GM21786 (cell line): ENCODE results near the gene FAHD1.
"Not testable (repeated sequence)": the region's sequence is repeated elsewhere in the genome, so short reads cannot be mapped to it uniquely, and the experiment has no call there.

Experiments used
- ATAC-seq: cut with Tn5 transposase; IDR thresholded peaks from one replicate; pipeline ENCODE4 v1.9.1; 2021; ENCODE audit not compliant: unreplicated experiment

FAHD1 gene

DNA sequence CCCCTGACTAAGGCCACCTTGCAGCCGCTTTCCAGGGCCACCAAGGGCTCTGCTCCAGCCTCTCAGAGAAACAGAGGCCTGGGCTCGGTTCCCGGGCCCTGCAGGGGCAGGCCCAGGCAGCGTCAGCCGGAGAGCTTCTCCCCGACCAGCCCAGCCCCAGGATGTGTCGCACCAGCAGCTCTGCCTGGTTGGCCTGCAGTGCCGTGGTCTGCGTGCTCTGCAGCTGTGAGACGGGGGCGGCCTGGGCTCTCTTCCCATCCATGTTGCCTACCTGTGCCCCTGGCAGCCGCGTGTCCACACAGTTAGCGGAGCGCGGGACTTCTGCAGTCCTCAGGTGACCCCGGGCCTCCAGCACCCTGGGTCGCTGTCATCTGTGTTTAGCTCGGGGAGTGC, 38.3 kb upstream of the FAHD1 start:
- ATAC-seq: no peak

DNA sequence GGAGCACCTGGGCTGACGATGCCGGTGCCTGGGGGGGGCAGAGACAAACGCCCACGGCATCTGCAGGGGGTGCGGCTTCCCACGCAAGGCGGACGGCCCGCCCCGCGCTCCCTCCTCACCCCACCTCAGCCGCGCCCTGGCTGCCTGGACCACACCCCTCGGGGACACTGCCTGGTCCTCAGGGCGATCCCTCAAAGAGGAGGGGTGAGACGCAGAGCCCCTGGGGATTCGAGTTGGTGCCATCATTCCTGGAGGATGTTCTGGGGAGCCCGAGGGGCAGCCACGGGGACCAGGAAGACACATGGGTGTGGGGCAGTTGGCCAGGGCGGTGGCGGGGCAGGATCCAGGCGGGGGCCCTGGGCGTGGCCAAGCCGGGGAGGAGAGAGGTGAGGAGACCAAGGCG, 37.4 kb upstream of the FAHD1 start:
- no peak for ATAC-seq

DNA sequence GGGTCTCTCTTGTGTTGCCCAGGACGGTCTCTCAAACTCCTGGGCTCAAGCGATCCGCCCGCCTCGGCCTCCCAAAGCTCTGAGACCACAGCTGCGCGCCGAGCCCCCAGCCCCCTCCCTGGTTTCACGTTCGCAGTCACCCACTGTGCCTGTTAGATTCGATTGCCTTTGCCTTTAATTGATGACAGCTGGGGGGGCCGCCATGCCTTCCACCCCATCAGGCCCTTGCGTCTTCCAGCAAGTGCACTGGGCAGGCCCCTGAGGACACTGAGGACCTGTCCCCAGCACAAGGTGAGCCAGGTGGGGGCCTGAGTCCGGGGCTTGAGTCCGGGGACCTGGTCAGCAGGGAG, 36.8 kb upstream of the FAHD1 start:
- ATAC-seq: no peak

DNA sequence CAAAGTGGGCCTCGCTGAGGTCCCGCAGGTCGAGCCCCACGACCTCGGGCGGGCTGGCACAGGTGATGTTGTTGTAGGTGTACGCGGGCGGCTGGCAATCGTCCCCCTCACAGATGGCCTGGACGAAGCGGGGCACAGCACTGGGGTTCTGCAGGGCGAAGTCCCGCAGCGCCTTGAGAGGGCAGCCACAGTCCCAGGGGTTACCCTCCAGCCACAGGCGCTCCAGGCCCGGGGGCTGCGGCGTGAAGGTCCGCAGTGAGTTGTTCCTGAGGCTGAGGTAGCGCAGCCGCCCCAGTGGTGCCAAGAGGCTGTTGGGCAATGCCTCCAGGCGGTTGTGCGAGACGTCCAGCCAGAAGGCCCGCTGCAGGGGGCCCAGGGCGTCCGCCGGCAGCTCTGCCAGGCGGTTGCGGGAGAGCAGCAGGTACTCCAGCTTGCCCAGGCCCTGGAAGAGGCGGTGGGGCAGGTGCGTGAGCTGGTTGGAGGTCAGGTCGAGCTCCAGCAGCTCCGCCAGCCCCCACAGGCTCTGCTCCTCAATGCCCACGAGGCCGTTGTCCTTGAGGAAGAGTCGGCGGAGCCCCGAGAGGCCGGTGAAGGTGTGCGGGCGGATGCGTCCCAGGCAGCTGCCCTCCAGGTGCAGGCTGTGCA, 36.3 kb upstream of the FAHD1 start:
- no peak for ATAC-seq

DNA sequence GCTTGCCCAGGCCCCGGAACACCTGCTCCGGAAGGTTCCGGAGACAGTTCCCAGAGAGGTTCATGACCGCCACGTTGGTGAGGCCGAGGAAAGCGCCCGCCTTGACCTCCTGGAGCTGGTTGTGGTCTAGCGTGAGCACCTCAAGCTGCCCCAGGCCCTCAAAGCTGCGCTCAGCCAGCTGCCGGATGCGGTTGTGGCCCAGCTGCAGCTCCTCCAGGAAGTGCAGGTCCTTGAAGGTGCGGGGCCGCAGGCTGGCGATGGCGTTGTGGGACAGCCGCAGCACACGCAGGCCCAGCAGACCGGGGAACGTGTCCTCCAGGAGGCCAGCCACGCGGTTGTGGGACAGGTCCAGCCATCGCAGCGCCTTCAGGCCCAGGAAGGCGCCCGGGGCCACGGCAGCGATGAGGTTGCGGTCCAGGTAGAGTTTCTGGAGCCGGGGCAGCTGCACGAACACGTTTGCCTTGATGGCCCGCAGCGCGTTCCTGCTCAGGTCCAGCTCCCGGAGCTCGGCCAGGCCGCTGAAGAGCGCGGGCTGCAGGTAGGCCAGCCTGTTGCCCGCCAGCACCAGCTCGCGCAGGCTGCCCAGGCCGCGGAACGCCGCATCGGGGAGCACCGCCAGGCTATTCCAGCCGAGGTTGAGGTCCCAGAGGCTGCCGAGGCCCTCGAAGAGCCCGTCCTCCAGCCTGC, 35.6 kb upstream of the FAHD1 start:
- ATAC-seq: no peak

DNA sequence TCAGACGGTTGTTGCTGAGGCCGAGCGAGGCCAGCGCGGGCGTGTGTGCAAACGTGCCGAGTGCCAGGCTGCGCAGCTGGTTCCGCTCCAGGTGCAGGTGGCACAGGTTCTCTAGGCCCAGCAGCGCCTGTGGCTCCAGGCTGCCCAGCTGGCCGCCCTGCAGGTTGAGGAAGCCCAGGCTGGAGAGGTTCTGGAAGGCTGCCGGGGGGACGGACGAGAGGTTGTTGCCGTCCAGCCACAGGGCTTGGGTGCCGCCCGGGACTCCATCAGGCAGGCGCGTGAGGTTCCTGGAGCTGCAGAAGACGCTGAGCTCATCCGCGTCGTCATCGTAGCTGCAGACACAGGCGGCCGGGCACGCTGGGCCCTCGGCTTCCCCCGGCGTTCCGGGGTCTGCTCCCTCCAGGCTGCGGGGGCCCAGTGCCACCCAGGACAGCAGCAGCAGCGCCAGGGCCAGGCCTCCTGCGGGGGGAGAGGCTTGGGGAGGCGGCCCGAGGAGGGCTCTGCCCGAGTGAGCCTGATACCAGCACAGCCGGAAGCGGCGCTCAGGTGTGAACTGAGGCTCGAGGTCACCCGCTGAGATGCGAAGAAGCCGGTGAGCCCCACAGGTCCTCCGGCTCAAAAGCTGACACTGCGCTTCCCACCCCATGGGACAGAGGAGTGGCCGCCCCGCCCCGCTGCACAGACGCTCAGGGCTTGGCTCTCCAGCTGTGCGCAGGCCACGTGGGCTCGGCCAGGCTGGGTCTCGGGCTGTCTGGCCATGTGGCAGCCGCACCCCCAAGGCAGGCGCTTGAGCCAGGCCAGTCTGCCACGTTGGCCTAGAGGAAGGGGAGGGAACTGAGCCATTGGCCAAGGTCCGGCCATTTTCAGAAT, 34.8 kb upstream of the FAHD1 start:
- no peak for ATAC-seq

DNA sequence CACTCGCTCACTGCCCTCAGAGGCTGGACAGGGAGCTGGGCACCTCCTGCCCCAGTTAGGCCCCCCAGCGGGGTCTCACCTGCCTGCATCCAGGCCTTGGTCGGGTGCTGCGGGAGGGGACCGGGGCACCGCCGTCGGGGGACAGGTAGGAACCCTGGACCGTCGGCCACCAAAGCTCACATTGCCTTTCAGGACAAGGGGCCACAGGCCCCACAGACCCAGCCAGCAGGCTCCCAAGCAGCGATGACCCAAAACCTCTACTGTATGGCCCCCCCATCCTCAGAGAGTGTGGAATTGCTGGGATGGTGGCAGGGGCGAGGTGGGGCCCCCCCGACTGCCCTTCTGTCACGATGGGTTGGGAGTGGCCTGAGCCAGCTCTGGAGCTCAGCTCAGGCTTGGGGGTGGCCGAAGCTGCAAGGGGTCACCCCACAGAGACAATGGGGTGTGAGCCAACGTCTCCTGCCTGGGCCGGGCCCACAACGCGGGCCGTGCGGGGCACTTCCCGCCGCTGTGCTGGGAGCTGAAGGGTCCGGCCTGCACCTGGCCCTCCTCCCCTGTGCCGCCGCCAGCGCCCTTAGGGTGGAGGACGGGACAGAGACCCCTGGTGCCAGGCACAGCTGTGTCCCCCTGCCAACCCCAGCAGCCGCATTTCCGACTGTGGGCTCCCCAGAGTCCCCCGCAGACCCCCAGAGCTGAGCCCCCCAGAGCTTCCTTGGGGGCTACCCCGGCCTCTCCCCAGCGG, 34.0 kb upstream of the FAHD1 start:
- no peak for ATAC-seq

DNA sequence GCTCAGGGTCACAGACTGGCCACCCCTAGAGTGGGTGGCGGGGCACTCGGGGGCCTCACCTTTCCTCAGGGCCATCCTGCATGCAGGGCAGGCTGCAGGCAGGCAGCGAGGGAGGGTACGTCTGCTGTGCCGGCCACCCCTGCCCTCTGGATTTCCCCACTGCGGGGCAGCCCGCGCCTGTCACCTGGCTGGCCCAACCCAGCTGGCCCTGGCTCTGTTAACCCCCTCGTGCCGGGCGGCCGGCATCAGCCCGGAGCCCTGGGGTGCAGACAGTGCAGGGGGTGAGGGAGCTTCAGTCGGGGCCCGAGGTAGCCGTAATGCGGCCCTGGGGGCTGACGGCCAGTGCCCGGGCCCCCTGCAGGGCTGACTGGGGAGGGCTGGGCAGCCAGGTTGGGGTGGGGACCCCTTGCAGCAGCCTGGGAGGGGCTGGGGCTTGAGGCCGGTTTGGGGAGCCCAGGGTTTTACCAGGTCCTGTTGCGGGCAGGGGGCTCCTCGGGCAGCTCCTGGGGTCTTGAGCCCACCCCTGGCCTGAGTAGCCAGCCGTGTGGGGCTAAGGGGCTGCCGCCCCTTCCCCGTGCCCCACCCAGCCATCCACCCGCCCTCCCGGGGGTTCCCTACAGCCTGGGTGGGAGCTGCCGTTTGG, 33.3 kb upstream of the FAHD1 start, which contains the start of gene IGFALS:
Gene IGFALS, minus strand, starts transcription at position 128 of the 643 bp plus-strand sequence. Its CDS starts 53 bp downstream, at position 75.
- no peak for ATAC-seq

DNA sequence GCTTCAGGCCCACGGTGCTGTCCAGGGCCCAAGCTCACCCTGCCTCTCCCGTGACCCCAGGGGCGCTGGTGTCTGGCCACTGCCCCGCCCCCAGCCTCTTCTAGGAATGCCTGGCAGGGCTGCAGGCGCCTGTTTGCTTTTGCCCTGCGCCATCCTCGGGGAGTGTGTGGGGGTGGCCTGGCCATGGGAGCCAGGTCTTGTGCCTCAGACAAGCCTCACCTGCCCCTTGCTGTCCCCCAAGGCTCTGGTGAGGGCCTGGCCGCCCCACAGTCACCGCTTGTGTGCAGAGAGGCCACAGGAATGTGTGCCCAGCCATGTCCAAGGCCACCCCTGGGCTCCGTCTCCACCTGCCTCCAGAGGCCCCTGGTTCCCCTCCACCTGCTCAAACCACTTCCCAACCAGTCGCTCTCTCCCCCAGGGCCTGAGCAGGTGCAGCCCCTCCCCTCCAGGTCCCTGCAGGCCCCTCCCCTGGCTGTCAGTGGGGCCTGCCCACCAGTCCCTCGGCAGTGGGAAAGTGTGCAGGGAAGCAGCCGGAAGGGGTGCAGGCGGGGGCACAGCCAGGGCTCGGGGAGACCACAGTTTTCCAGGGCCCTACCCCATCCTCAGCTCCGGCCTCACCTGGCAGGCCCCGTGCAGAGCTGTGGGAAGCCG, 32.7 kb upstream of the FAHD1 start:
- ATAC-seq: no peak

DNA sequence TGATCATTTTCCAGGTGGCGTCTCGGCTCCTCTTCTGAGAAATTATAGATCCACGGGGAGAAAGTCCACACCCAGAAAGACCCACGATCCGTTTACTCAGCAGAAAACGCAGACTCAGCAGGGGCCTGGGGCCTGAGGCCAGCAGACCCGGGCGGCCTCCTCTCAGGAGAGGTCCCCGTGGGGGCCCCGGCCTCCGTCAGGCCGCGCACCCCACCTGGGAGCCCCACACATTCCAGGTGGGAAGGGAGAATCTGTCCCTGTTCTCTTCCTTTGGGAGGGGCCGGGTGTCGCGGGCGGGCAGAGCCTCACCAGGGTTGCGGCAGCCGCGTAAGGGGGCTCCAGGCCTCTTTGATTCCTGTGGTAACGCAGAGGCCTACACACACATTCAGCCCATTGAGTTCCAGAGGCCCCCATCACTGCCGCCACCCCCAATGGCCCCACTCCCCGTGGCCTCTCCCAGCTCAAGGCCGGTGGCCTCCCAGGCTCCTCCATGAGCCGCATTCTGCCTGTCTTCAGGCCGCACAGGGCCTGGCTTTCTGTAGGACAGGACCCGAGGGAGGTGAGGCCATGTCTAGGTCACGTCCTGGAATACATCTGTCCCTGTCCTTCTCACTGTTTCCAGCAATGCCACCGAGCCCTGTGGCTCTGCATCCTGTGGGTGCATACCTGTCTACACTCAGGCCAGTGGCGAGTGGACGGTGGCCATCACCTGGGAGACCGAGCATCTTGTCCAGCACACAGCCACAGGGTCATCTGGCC, 31.9 kb upstream of the FAHD1 start:
- ATAC-seq: no peak

DNA sequence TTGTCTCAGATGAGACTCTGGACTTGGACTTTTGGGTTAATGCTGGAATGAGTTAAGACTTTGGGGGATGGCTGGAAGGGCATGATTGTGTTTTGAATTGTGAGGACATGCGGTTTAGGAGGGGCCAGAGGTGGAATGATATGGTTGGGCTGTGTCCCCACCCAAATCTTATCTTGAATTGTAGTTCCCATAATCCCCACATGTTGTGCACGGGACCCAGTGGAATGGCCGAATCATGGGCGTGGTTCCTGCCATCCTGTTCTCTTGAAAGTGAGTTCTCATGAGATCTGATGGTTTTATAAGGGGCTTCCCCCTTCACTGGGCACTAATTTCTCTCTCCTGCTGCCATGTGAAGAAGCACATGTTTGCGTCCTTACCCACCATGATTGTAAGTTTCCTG, 27.7 kb upstream of the FAHD1 start:
- not testable (repeated sequence) for ATAC-seq

DNA sequence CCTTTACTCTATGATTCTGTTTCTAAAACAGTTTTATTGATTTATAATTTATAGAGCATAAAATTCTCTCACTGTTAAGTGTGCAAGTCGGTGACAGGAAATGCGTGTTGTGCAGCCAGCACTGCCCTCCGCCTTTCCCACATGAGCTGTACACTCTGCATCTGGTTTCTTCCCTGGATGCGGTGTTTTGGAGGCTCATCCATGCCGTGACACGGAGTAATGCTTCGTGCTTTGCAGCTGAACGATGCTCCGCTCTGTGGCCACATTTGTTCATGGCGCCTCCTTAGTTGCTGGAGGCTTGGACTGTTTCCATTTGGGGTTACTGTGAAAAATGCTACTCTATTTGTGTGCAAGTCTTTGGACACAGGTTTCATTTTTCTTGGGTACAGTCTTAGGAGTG, 26.3 kb upstream of the FAHD1 start:
- no peak for ATAC-seq

DNA sequence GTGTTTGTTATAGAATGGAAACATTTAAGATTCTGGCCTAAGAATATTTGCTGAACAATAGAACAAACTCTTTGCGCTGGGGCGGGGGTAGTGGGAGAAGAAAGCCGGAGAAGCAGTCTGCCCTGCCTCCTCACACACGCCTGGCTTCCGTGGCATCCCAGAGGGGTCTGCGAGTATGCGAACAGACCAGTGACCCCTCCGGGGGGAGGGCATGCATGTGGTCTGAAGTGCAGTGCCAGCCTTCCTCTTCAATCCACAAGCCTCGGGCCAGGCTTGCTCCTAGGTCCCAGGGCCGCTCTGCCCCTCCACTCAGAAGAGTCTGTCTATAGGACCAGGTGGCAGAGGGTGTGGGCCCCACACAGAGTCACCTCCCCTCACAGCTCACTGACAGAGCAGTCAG, 19.4 kb upstream of the FAHD1 start:
- no peak for ATAC-seq

DNA sequence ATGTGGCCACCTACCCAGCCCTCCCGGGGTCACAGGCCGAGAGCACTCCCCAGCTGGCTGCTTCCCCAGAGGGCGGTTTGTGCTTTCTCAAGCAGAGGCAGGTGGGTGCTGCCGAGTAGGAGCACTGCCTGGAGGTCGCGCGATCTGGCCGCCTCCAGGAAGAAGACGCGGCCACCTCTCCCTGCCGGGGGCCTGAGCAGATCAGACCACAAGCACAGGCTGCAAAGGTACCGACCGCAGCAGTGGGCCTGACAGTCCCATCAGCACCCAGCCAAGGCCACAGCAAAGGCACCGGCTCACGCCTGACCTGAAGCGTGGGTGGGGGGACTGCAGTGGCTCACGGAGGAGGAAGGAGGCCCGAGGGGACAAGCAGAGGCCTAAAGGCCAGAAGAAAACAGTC, 18.3 kb upstream of the FAHD1 start:
- no peak for ATAC-seq

DNA sequence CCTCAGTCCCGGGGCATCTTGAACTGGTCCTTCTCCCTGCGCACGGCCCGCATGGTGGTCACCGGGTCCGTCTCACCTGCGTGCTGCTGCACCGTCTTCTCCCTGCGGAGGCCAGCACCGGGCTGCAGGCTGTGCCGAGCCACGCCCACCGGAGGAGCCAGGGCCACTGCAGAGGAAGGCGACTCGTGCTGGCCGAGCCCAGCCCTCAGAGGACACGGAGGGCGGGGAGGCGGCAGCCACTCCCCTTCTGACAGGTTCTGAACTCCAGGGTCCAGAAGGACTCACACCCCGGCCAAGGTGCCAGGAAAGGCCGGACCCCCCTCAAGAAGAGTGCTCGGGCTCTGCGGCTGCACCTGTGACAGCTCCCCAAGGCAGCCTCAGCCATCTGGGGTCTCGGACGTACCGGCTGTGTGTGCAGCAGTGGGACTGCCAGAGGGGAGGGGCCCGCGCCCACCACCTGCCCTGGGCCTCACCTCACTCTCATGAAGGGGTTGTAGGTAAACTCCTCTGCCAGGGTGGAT, 17.7 kb upstream of the FAHD1 start:
- ATAC-seq: no peak

DNA sequence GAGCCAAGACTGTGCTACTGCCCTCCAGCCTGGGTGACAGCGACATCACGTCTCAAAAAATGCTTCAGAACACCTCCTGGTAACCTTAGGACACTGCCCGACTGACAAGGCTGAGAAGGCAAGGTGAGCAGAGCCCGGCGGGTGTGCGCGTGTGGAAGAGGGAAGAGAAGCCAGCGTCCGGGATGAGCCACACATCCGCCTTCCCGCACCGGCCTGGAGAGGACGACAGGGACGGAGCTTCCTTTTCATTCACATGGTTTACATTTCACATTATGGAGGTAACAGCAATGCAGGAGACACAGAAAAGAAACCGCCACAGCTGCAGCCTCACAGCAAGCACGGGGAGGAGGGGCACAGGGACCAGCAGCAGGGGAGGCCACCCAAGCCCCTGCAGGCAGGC, 16.9 kb upstream of the FAHD1 start:
- ATAC-seq: no peak

DNA sequence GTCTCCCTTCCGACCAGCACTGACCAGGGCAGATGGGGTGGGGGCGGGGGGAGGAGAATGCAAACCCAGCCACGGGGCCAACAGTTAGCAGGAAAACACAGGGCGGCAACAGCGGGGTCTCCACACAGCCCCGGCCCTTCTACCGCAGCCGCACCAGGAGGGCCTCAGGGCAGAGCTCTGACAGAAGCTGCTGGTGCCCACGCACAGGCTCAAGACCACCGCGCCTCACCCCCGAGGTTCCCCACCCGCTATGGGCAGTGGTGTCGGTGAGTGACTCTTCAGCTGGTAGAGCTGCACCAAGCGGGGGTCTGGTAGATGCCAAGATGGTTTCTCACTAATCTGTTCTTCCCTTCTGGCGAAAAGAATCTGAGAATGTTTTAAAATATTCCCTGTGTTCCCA, 16.5 kb upstream of the FAHD1 start:
- ATAC-seq: no peak

DNA sequence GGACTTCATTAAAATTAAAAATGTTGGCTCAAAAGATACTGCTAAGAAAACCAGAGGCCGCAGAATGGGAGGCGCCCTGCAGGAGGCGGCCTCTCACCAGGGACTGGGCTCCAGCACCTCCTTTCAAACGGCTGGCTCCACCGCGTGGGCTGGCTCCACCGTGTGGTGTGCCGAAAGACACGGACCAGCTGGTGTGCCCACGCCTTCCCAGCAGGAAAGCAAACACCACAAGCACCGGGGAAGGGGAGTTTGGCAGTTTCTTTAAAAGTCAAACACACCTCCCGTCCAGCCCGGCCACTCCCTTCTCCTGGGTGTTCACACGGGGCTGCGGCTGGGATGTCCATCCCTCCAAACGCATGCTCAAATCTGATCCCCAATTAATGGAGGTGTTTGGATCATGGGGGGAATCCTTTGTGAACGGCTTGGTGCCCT, 14.3 kb upstream of the FAHD1 start:
- ATAC-seq: no peak

DNA sequence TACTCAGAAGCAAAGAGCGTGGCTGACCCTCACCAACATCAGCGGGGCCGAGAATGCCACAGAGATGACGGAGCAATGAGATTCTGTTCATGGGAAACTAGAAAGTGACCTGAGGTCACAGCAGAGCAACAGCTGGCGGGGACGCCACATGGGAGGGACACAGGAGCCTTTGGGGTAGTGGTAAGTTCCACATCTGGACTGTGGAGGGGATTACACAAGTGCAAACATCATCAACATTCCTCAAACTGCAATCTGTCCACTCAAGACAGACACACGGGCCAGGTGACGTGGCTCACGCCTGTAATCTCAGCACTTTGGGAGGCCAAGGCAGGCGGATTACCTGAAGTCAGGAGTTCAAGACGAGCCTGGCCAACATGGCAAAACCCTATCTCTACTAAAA, 11.5 kb upstream of the FAHD1 start:
- no peak for ATAC-seq
